ENCODE data around the gene GGNBP2.

The GGNBP2 gene

GRCh38 chr17:36613155-36613554 is 68.4 kb downstream of the GGNBP2 start:
- H3K36me3 ChIP-seq (ENCODE audit: insufficient read depth, low read length) = no peaks in the 10 kb centered on the region
- H3K4me2 ChIP-seq (ENCODE audit: low read depth, low read length, poor library complexity, severe bottlenecking) = no peak overlapping the region
- H3K27me3 ChIP-seq (ENCODE audit: insufficient read depth, low read length, poor library complexity, severe bottlenecking) = no peaks in the 10 kb centered on the region
- no peaks in the 10 kb centered on the region for H3K79me2 ChIP-seq (ENCODE audit: insufficient read depth, low read length)
- H3K9me3 ChIP-seq (ENCODE audit: insufficient read depth, low read depth, low read length) = no peaks in the 10 kb centered on the region
- no peak overlapping the region for H2AFZ ChIP-seq (ENCODE audit: low read length)
- H3K4me1 ChIP-seq (ENCODE audit: insufficient read depth, low read length, poor library complexity, severe bottlenecking) = no peaks in the 10 kb centered on the region
- H3K4me3 ChIP-seq (ENCODE audit: low read length, poor library complexity, severe bottlenecking) = no peak overlapping the region
- H3K9me2 ChIP-seq (replicated peaks; ENCODE audit: low read depth, low read length) = no peaks in the 10 kb centered on the region
- no peak overlapping the region for H3K9ac ChIP-seq (ENCODE audit: low read depth, low read length, poor library complexity, severe bottlenecking)
- no peaks in the 10 kb centered on the region for H4K20me1 ChIP-seq (ENCODE audit: insufficient read depth, low read length, poor library complexity, severe bottlenecking)
- no peaks in the 10 kb centered on the region for H3F3A ChIP-seq (ENCODE audit: low read depth)
- TF ChIP-seq EZH2phosphoT487 (IDR thresholded peaks at IDR 0.05; ENCODE audit: borderline replicate concordance) (no peak), CTCF (conservative IDR thresholded peaks at IDR 0.05; ENCODE audit: low read length) (no peak)

- Histone ChIP-seq H3F3A (ENCODE audit: low read depth) (no peaks in the 10 kb centered on the region), H3K4me2 (ENCODE audit: low read depth, low read length, poor library complexity, severe bottlenecking) (no peak overlapping the region), H3K36me3 (ENCODE audit: insufficient read depth, low read length) (no peaks in the 10 kb centered on the region), H3K9me3 (ENCODE audit: insufficient read depth, low read depth, low read length) (no peaks in the 10 kb centered on the region), H3K79me2 (ENCODE audit: insufficient read depth, low read length) (no peaks in the 10 kb centered on the region), H3K27me3 (ENCODE audit: insufficient read depth, low read length, poor library complexity, severe bottlenecking) (no peaks in the 10 kb centered on the region), H3K9ac (ENCODE audit: low read depth, low read length, poor library complexity, severe bottlenecking) (no peak overlapping the region), H3K4me1 (ENCODE audit: insufficient read depth, low read length, poor library complexity, severe bottlenecking) (no peaks in the 10 kb centered on the region), H3K9me2 (replicated peaks; ENCODE audit: low read depth, low read length) (no peaks in the 10 kb centered on the region), H4K20me1 (ENCODE audit: insufficient read depth, low read length, poor library complexity, severe bottlenecking) (no peaks in the 10 kb centered on the region), H3K4me3 (ENCODE audit: low read length, poor library complexity, severe bottlenecking) (no peak overlapping the region), H2AFZ (ENCODE audit: low read length) (no peak overlapping the region)
- TF ChIP-seq CTCF (conservative IDR thresholded peaks at IDR 0.05; ENCODE audit: low read length) (no peak), EZH2phosphoT487 (IDR thresholded peaks at IDR 0.05; ENCODE audit: borderline replicate concordance) (no peak)
Observed at GRCh38 chr17:36614081-36614480, 69.4 kb downstream of the GGNBP2 start.

- no peaks in the 10 kb centered on the region for H3F3A ChIP-seq (ENCODE audit: low read depth)
- no peak overlapping the region for H3K9ac ChIP-seq (ENCODE audit: low read depth, low read length, poor library complexity, severe bottlenecking)
- H3K4me3 ChIP-seq (ENCODE audit: low read length, poor library complexity, severe bottlenecking) = no peak overlapping the region
- no peaks in the 10 kb centered on the region for H3K27me3 ChIP-seq (ENCODE audit: insufficient read depth, low read length, poor library complexity, severe bottlenecking)
- TF ChIP-seq CTCF (conservative IDR thresholded peaks at IDR 0.05; ENCODE audit: low read length) (no peak), EZH2phosphoT487 (IDR thresholded peaks at IDR 0.05; ENCODE audit: borderline replicate concordance) (no peak)
- no peaks in the 10 kb centered on the region for H3K4me1 ChIP-seq (ENCODE audit: insufficient read depth, low read length, poor library complexity, severe bottlenecking)
- H3K79me2 ChIP-seq (ENCODE audit: insufficient read depth, low read length) = no peaks in the 10 kb centered on the region
- H3K4me2 ChIP-seq (ENCODE audit: low read depth, low read length, poor library complexity, severe bottlenecking) = no peak overlapping the region
- H3K36me3 ChIP-seq (ENCODE audit: insufficient read depth, low read length) = no peaks in the 10 kb centered on the region
- H3K9me3 ChIP-seq (ENCODE audit: insufficient read depth, low read depth, low read length) = no peaks in the 10 kb centered on the region
- no peak overlapping the region for H2AFZ ChIP-seq (ENCODE audit: low read length)
- no peaks in the 10 kb centered on the region for H4K20me1 ChIP-seq (ENCODE audit: insufficient read depth, low read length, poor library complexity, severe bottlenecking)
- no peaks in the 10 kb centered on the region for H3K9me2 ChIP-seq (replicated peaks; ENCODE audit: low read depth, low read length)
Observed at GRCh38 chr17:36614933-36615332, 70.2 kb downstream of the GGNBP2 start.
